ENCODE data around the gene TNFRSF21.
A peak's percentile ranks its signal among the peaks of the same experiment; 100 is the strongest.

Gene TNFRSF21

DNA sequence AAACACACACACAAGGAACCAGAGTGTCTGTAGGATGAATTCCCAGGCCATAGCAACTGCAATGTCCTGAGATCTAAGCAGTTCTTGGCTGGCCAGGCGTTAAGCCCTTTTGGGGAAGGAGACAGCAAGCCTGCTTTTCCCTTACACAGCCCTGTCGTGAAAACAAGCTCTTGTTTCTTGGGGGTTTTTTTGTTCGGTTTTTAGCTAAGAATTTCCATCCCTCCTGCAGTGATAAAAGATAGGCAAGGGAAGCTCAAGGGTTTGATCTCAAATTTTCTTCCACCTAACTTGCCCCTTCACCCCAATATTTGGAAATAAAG is 1.5 kb downstream of the TNFRSF21 start:
- Histone ChIP-seq H3K27ac (no peak overlapping the region), H3K4me1 (peaks cover 0 to 19% (median 12%) of the 10 kb centered on the region in 4 donors)
- DNase-seq, result no peak

DNA sequence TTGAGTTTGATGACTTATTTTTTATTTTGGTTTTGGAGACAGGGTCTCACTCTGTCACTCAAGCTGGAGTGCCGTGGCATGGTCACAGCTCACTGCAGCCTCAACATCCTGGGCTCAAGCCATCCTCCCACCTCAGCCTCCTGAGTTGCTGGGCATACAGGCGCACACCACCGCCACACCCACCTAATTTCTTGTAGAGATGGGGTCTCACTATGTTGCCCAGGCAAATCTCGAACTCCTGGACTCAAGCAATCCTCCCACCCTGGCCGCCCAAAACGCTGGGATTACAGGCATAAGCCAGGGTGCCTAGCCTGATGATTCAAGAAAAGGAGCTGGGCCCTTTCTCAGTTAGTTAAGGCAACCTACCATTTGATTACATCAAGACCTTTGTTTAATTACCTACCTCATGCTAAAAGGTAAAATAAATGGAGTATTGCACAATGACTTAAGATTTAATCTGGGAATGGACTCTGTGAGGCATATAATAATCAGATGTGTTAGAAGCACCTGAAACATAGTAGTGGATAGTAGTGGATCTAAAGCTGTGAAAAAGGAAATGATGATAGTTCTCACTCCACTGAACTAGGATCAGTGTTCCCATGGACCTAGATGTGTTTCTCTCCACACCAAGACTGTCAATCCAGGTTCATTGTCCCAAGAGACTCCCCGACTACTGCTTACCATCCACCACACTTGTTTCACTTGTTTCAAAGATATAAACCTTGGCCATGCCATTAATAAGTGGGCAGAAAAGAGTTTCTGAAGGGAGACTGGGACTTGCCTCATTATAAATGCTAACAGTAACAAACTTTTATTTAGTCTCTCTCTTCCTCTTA is 2.1 kb downstream of the TNFRSF21 start:
- intact Hi-C loops (cut with DNase I; ENCODE audit: low total_unique reads), result no loop called here
- Histone ChIP-seq H3K4me1 (peaks cover 0 to 19% (median 12%) of the 10 kb centered on the region in 4 donors), H3K36me3 (no peaks in the 10 kb centered on the region), H3K9me3 (no peaks in the 10 kb centered on the region), H3K27me3 (peaks cover 0 to 21% of the 10 kb centered on the region in 2 donors), H3K27ac (no peak overlapping the region), H3K4me3 (no peak overlapping the region)
- TF ChIP-seq, protein P1, sequence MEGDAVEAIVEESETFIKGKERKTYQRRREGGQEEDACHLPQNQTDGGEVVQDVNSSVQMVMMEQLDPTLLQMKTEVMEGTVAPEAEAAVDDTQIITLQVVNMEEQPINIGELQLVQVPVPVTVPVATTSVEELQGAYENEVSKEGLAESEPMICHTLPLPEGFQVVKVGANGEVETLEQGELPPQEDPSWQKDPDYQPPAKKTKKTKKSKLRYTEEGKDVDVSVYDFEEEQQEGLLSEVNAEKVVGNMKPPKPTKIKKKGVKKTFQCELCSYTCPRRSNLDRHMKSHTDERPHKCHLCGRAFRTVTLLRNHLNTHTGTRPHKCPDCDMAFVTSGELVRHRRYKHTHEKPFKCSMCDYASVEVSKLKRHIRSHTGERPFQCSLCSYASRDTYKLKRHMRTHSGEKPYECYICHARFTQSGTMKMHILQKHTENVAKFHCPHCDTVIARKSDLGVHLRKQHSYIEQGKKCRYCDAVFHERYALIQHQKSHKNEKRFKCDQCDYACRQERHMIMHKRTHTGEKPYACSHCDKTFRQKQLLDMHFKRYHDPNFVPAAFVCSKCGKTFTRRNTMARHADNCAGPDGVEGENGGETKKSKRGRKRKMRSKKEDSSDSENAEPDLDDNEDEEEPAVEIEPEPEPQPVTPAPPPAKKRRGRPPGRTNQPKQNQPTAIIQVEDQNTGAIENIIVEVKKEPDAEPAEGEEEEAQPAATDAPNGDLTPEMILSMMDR (IDR thresholded peaks at IDR 0.05), result no peak
- DNase-seq, result no peak

More for the DNA sequence above, 1.5 kb downstream of the TNFRSF21 start:
- H3K9me3 ChIP-seq, result no peaks in the 10 kb centered on the region
- intact Hi-C loops (cut with DNase I; ENCODE audit: low total_unique reads), result no loop called here
- TF ChIP-seq, protein P1 (IDR thresholded peaks at IDR 0.05), result no peak
- H3K36me3 ChIP-seq, result no peaks in the 10 kb centered on the region
- H3K4me3 ChIP-seq, result peak overlapping the region in 1 of 2 donors; percentile 65
- peaks cover 0 to 25% of the 10 kb centered on the region in 2 donors for H3K27me3 ChIP-seq

DNA sequence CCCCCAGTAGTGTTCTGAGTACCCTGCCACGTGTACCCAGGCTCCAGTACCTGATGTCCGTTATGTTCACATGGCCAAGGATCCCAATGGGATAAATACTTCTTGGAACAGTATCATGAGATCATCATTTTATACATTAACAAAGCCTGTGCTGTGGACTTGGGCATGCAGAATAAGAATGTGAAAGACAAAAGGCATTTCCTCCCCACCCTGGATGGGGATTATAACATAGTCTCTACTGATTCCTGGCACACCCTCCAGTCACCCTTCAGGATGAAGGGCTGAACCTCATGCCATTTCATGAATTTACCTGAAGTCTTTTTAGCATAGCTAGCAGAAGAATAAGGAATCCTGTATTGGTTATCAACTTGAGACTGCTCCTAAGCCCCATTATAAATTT is 2.8 kb downstream of the TNFRSF21 start:
- Histone ChIP-seq H3K27ac (no peak overlapping the region), H3K4me3 (no peak overlapping the region), H3K36me3 (no peaks in the 10 kb centered on the region), H3K9me3 (no peaks in the 10 kb centered on the region), H3K27me3 (peaks cover 0 to 20% of the 10 kb centered on the region in 2 donors), H3K4me1 (peaks cover 0 to 19% (median 12%) of the 10 kb centered on the region in 4 donors)
- no peak for DNase-seq
- TF ChIP-seq, protein P1 (IDR thresholded peaks at IDR 0.05), result no peak
- intact Hi-C loops (cut with DNase I; ENCODE audit: low total_unique reads), result no loop called here

DNA sequence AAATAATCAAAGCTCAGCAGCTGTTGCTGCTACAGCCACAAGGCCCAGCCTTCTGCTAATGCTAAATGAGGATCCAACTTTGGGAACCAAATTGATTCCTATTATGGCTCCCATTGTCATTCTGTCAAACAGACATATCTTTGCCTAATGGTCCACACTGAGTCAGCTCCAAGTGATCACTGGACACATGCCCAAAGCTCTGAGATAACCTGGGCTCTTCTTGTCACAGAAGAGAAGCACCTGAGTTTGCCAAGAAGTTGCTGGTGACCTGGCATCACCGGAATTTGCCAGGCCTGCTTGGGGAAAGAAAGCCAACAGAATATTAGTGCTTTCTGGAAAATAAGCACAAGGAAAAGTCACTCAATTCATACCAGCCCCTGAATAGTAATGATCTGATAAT is 5.8 kb downstream of the TNFRSF21 start:
- TF ChIP-seq, protein P1 (IDR thresholded peaks at IDR 0.05), result no peak
- H3K27ac ChIP-seq, result no peak overlapping the region
- H3K27me3 ChIP-seq, result peaks cover 0 to 20% of the 10 kb centered on the region in 2 donors
- H3K36me3 ChIP-seq, result no peaks in the 10 kb centered on the region
- H3K9me3 ChIP-seq, result no peaks in the 10 kb centered on the region
- no peak for DNase-seq
- intact Hi-C loops (cut with DNase I; ENCODE audit: low total_unique reads), result no loop called here
- H3K4me3 ChIP-seq, result no peak overlapping the region
- H3K4me1 ChIP-seq, result peaks cover 0 to 6% (median 3%) of the 10 kb centered on the region in 4 donors

DNA sequence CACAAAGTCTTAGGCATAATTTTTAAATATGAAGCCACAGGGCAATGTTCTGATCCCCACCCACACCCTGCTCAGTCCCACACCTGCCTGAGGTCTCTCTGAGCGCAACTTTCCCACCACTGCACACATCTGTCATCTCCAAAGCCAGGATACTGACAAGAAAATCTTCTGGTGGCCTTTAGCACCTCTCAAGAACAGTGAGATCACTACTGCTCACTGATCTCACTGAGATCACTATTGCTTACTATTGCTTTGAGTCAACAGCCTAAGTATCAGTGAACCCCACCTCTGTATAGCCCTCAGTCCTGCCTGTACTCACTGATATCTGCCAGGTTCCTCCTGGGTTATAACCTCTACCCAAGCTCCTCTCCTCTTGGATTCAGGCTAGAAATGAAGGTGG is 6.4 kb downstream of the TNFRSF21 start:
- no peaks in the 10 kb centered on the region for H3K9me3 ChIP-seq
- no peak overlapping the region for H3K4me3 ChIP-seq
- DNase-seq, result no peak
- peaks cover 0 to 16% of the 10 kb centered on the region in 2 donors for H3K27me3 ChIP-seq
- intact Hi-C loops (cut with DNase I; ENCODE audit: low total_unique reads), result no loop called here
- peaks cover 0 to 1% (median 0%) of the 10 kb centered on the region in 4 donors for H3K4me1 ChIP-seq
- H3K27ac ChIP-seq, result no peak overlapping the region
- H3K36me3 ChIP-seq, result no peaks in the 10 kb centered on the region
- TF ChIP-seq, protein P1 (IDR thresholded peaks at IDR 0.05), result no peak

Measured in tibial artery (tissue), 4 donors.